PC-9 (cell line): ENCODE measurements around the gene C17orf107. TPM values are rescaled to one million over a fixed set of nuclear protein-coding genes. Genes with fewer than 3 reads are reported as not detected.

Experiments
- BruUV-seq: library from RNA; stranded (reverse); fragments of 400-500 nt; replicated peaks from 2 replicates; lab custom pipeline; 2021; lab: Mats Ljungman, UMichigan
- CTCF ChIA-PET: fragments of 300-600 bp; sonication (Branson Sonifier 250); formaldehyde crosslinking; loops from one replicate; lab custom pipeline; 2022; ENCODE audit warnings: antibody characterized with exemption; lab: Charles Lee
- POLR2A ChIA-PET: fragments of 300-600 bp; sonication (Branson Sonifier 250); formaldehyde crosslinking; loops from one replicate; lab custom pipeline; 2022; ENCODE audit warnings: antibody characterized with exemption; ENCODE audit not compliant: unreplicated experiment; lab: Charles Lee
- DNase-seq, 2 experiments: peaks; one replicate each; pipeline versions ENCODE4 v3.0.0 to v3.0.0-alpha.2; 2015 to 2022; ENCODE audit warnings: mixed read lengths in 1 of 2
- H2AFZ ChIP-seq: fragments of 200-600 bp; sonication (generic); 2 replicates; pipeline ENCODE4 v1.8.1; 2017; ENCODE audit warnings: antibody characterized with exemption
- H3F3A ChIP-seq: fragments of 200-600 bp; sonication (generic); 2 replicates; pipeline ENCODE4 v1.8.1; 2017; ENCODE audit warnings: antibody characterized with exemption, mild to moderate bottlenecking, low read depth; ENCODE audit not compliant: insufficient read depth
- H3K27ac ChIP-seq: fragments of 200-600 bp; sonication (generic); 2 replicates; pipeline ENCODE4 v1.6.1; 2016; ENCODE audit warnings: mixed run types
- H3K27me3 ChIP-seq: fragments of 200-600 bp; sonication (generic); 2 replicates; pipeline ENCODE4 v1.6.1; 2016; ENCODE audit warnings: low read depth, mixed run types; ENCODE audit not compliant: insufficient read depth
- H3K36me3 ChIP-seq: fragments of 200-600 bp; sonication (generic); 2 replicates; pipeline ENCODE4 v1.6.1; 2016; ENCODE audit warnings: low read depth, mixed run types
- H3K4me1 ChIP-seq: fragments of 200-600 bp; sonication (generic); replicated peaks from 2 replicates; pipeline ENCODE4 v1.6.1; 2016; ENCODE audit warnings: mixed run types; ENCODE audit not compliant: insufficient read depth
- H3K4me2 ChIP-seq: fragments of 200-600 bp; sonication (generic); 2 replicates; pipeline ENCODE4 v1.6.1; 2017; ENCODE audit warnings: mixed run types
- H3K4me3 ChIP-seq: fragments of 200-600 bp; sonication (generic); 2 replicates; pipeline ENCODE4 v1.6.1; 2016; ENCODE audit warnings: mixed run types
- H3K79me2 ChIP-seq: fragments of 200-600 bp; sonication (generic); 2 replicates; pipeline ENCODE4 v1.6.1; 2017; ENCODE audit warnings: low read depth, mixed run types
- H3K9me2 ChIP-seq: fragments of 200-600 bp; sonication (generic); 2 replicates; pipeline ENCODE4 v1.8.1; 2017; ENCODE audit warnings: mild to moderate bottlenecking; ENCODE audit not compliant: insufficient read depth
- H3K9me3 ChIP-seq: fragments of 200-600 bp; sonication (generic); 2 replicates; pipeline ENCODE4 v1.8.1; 2016; ENCODE audit warnings: low read depth; ENCODE audit not compliant: insufficient read depth
- H4K20me1 ChIP-seq: fragments of 200-600 bp; sonication (generic); 2 replicates; pipeline ENCODE4 v1.8.1; 2017; ENCODE audit not compliant: insufficient read depth
- CTCF ChIP-seq: fragments of 200-600 bp; sonication (generic); conservative IDR thresholded peaks from 2 replicates; pipeline ENCODE4 v1.6.1; 2017; ENCODE audit warnings: mixed run types, antibody characterized with exemption, mild to moderate bottlenecking, moderate library complexity
- EZH2 ChIP-seq: fragments of 200-600 bp; sonication (generic); IDR thresholded peaks from 2 replicates; pipeline ENCODE4 v1.8.0; 2017; ENCODE audit warnings: antibody characterized with exemption, low read depth
- intact Hi-C: fragments of 100-400 bp; cut with micrococcal nuclease; formaldehyde crosslinking; loops from one replicate; pipeline ENCODE4 v1.10.0; 2022; ENCODE audit not compliant: unreplicated experiment
- total RNA-seq: library from RNA; stranded (reverse); gene quantifications from 2 replicates; pipeline ENCODE4 v1.2.3, GENCODE V29; 2021

C17orf107 gene
- total RNA-seq, 1 experiment from 2014 or later = 3.1 TPM

- Histone ChIP-seq H3K4me3 (no peak overlapping the region), H3K4me2 (no peak overlapping the region), H4K20me1 (no peaks in the 10 kb centered on the region), H3K79me2 (no peaks in the 10 kb centered on the region), H2AFZ (no peak overlapping the region), H3K4me1 (peaks cover 1% of the 10 kb centered on the region), H3K36me3 (no peaks in the 10 kb centered on the region), H3K9me2 (no peaks in the 10 kb centered on the region), H3K27ac (no peak overlapping the region), H3K27me3 (no peaks in the 10 kb centered on the region), H3K9me3 (no peaks in the 10 kb centered on the region), H3F3A (peaks cover under 1% of the 10 kb centered on the region; the same call in 1 of the 2 replicates)
- TF ChIP-seq CTCF (no peak), EZH2 (no peak)
- BruUV-seq = no TSS peak
- intact Hi-C loops = no loop called here
- ChIA-PET POLR2A (no interaction called here), CTCF (no interaction called here)
- DNase-seq = no peak
Measured at GRCh38 chr17:4928881-4929280, 29.5 kb downstream of the C17orf107 start.

GRCh38 chr17:4931963-4932362, 32.6 kb downstream of the C17orf107 start, which contains the start of gene GP1BA:
Gene GP1BA (plus strand): TSS chr17:4932277. CDS start chr17:4932605, 328 bp downstream.
- Histone ChIP-seq H3K4me1 (peaks cover 10% of the 10 kb centered on the region), H2AFZ (no peak within 1 kb of the TSS), H3K9me2 (no peaks in the 10 kb centered on the region), H4K20me1 (no peaks in the 10 kb centered on the region), H3K9me3 (no peaks in the 10 kb centered on the region), H3K27ac (no peak within 1 kb of the TSS), H3K4me2 (no peak within 1 kb of the TSS), H3K4me3 (no peak within 1 kb of the TSS), H3K79me2 (no peaks in the 10 kb centered on the region), H3K36me3 (no peaks in the 10 kb centered on the region), H3F3A (peaks cover 13% of the 10 kb centered on the region; the same call in 1 of the 2 replicates), H3K27me3 (no peaks in the 10 kb centered on the region)
- CTCF ChIA-PET = no interaction called here
- intact Hi-C loops = no loop called here
- TF ChIP-seq EZH2 = no peak
- no peak for TF ChIP-seq CTCF
- DNase-seq = no peak
- POLR2A ChIA-PET = no interaction called here
- no TSS peak for BruUV-seq

- H3K27ac ChIP-seq = no peak overlapping the region
- H3K27me3 ChIP-seq = no peaks in the 10 kb centered on the region
- H3K4me1 ChIP-seq = peaks cover 10% of the 10 kb centered on the region
- H2AFZ ChIP-seq = no peak overlapping the region
- H4K20me1 ChIP-seq = no peaks in the 10 kb centered on the region
- POLR2A ChIA-PET = no interaction called here
- H3K4me3 ChIP-seq = no peak overlapping the region
- intact Hi-C loops = no loop called here
- no peak overlapping the region for H3K4me2 ChIP-seq
- peaks cover 13% of the 10 kb centered on the region for H3F3A ChIP-seq
- peaks cover 5% of the 10 kb centered on the region; the same call in 1 of the 2 replicates for H3K36me3 ChIP-seq
- CTCF ChIA-PET = no interaction called here
- H3K9me3 ChIP-seq = no peaks in the 10 kb centered on the region
- BruUV-seq = no TSS peak
- TF ChIP-seq CTCF = no peak
- TF ChIP-seq EZH2 = no peak
- DNase-seq = no peak
- peaks cover 1% of the 10 kb centered on the region for H3K79me2 ChIP-seq
- H3K9me2 ChIP-seq = no peaks in the 10 kb centered on the region
Measured at GRCh38 chr17:4932756-4933155, 33.4 kb downstream of the C17orf107 start.
